ENCODE data around the gene TUBB. TPM values are rescaled to one million over a fixed set of nuclear protein-coding genes. Genes with fewer than 3 reads are reported as not detected.

Gene TUBB
- total and polyA plus RNA-seq, 8 donors: 67.5 to 223 (median 137) TPM

- intact Hi-C loops (cut with DNase I; ENCODE audit: low total_unique reads): no loop called here
- H3K27me3 ChIP-seq: no peaks in the 10 kb centered on the region
- TF ChIP-seq POLR2A (IDR thresholded peaks at IDR 0.05): no peak
- no peak for TF ChIP-seq EP300 (IDR thresholded peaks at IDR 0.05)
- no peak for TF ChIP-seq CTCF (IDR thresholded peaks at IDR 0.05)
- TF ChIP-seq POLR2AphosphoS5 (IDR thresholded peaks at IDR 0.05): peak in 1 of 3 donors; percentile 43
- peak within 1 kb of the TSS; percentile 92 to 99 (median 97) for H3K27ac ChIP-seq
- peak within 1 kb of the TSS; percentile 69 to 88 (median 82) for H3K4me3 ChIP-seq
- peak; percentile 73 to 90 for DNase-seq
- peaks cover 32 to 82% (median 57%) of the 10 kb centered on the region in 4 donors for H3K4me1 ChIP-seq
- no peaks in the 10 kb centered on the region for H3K9me3 ChIP-seq
- 3 to 6% (median 4%) methylated on average over 20 to 41 of the region's 41 CpGs for WGBS, 5 donors
- no peaks in the 10 kb centered on the region for H3K36me3 ChIP-seq
These were observed 33.9 kb upstream of the TUBB start, which contains the start of gene PPP1R18 for GRCh38 chr6:30686009-30686907. Gene PPP1R18 (minus strand): TSS chr6:30686645. CDS start chr6:30686018, 627 bp downstream.

- Histone ChIP-seq H3K4me1 (peaks cover 32 to 78% (median 54%) of the 10 kb centered on the region in 4 donors), H3K4me3 (peak overlapping the region; percentile 69 to 88 (median 82)), H3K27me3 (no peaks in the 10 kb centered on the region), H3K36me3 (no peaks in the 10 kb centered on the region), H3K27ac (peak overlapping the region; percentile 92 to 99 (median 97)), H3K9me3 (no peaks in the 10 kb centered on the region)
- TF ChIP-seq CTCF (IDR thresholded peaks at IDR 0.05) (no peak), POLR2AphosphoS5 (IDR thresholded peaks at IDR 0.05) (peak; percentile 80 to 95 (median 84)), POLR2A (IDR thresholded peaks at IDR 0.05) (no peak), EP300 (IDR thresholded peaks at IDR 0.05) (peak; percentile 54)
- DNase-seq: peak; percentile 76 to 96
- intact Hi-C loops (cut with DNase I; ENCODE audit: low total_unique reads): no loop called here
- WGBS, 5 donors: 0 to 2% (median 1%) methylated on average over 32 to 52 of the region's 52 CpGs
These were observed 33.1 kb upstream of the TUBB start for GRCh38 chr6:30686908-30687658.

- DNase-seq: peak in 1 of 2 donors; percentile 69
- Histone ChIP-seq H3K27ac (peak overlapping the region; percentile 92 to 99 (median 97)), H3K27me3 (no peaks in the 10 kb centered on the region), H3K9me3 (no peaks in the 10 kb centered on the region), H3K4me3 (peak overlapping the region; percentile 69 to 88 (median 82)), H3K4me1 (peaks cover 29 to 70% (median 48%) of the 10 kb centered on the region in 4 donors), H3K36me3 (no peaks in the 10 kb centered on the region)
- intact Hi-C loops (cut with DNase I; ENCODE audit: low total_unique reads): no loop called here
- WGBS, 5 donors: 17 to 27% (median 18%) methylated on average over 5 to 22 of the region's 22 CpGs
- TF ChIP-seq CTCF (IDR thresholded peaks at IDR 0.05): no peak
- no peak for TF ChIP-seq POLR2A (IDR thresholded peaks at IDR 0.05)
- no peak for TF ChIP-seq EP300 (IDR thresholded peaks at IDR 0.05)
- TF ChIP-seq POLR2AphosphoS5 (IDR thresholded peaks at IDR 0.05): no peak
These were observed 32.3 kb upstream of the TUBB start for GRCh38 chr6:30687659-30688431.

Measured in stomach (tissue), 9 donors.